Bronchial epithelial cell (primary cell): ENCODE results near the gene MAP7. TPM values are rescaled to one million over a fixed set of nuclear protein-coding genes. Genes with fewer than 3 reads are reported as not detected.
A peak's percentile ranks its signal among the peaks of the same experiment; 100 is the strongest.

ENCODE experiments used
- DNase-seq: peaks from one replicate; pipeline ENCODE4 v3.0.0-alpha.2; 2010; ENCODE audit warnings: low read depth
- FAIRE-seq: peaks from 2 replicates; lab custom pipeline; 2011; peaks lifted over from hg19 to GRCh38; lab: Jason Lieb, UNC
- H3K27me3 ChIP-seq: 2 replicates; pipeline ENCODE4 v1.5.1; 2011; ENCODE audit warnings: low read length; ENCODE audit not compliant: control insufficient read depth, insufficient read depth
- H3K36me3 ChIP-seq: 2 replicates; pipeline ENCODE4 v1.5.1; 2011; ENCODE audit warnings: low read length; ENCODE audit not compliant: control insufficient read depth, insufficient read depth
- H3K4me3 ChIP-seq: 2 replicates; pipeline ENCODE4 v1.5.1; 2011; ENCODE audit warnings: mild to moderate bottlenecking, low read depth, low read length, control low read depth
- CTCF ChIP-seq: IDR thresholded peaks from 2 replicates; pipeline ENCODE4 v1.5.1; 2011; ENCODE audit warnings: mild to moderate bottlenecking, moderate library complexity, low read length, control low read depth, inconsistent platforms; ENCODE audit not compliant: insufficient read depth, severe bottlenecking
- total RNA-seq: library from RNA; depleted of rRNA; stranded (reverse); fragments of >200 nt; gene quantifications from 2 replicates; pipeline ENCODE4 v1.2.1, GENCODE V29; 2014

The MAP7 gene
- total RNA-seq, 1 donor from 2014 or later = 30.8 TPM

GRCh38 chr6:136550045-136550329, 235 bp downstream of the MAP7 start:
- DNase-seq = no peak
- FAIRE-seq = no peak
- Histone ChIP-seq H3K4me3 (peak overlapping the region; percentile 63), H3K27me3 (no peaks in the 10 kb centered on the region), H3K36me3 (no peaks in the 10 kb centered on the region)
- no peak for TF ChIP-seq CTCF

GRCh38 chr6:136549300-136550044, 750 bp downstream of the MAP7 start:
- no peaks in the 10 kb centered on the region for H3K27me3 ChIP-seq
- no peak for FAIRE-seq
- peak; percentile 44 for DNase-seq

GRCh38 chr6:136548582-136549299, 1.5 kb downstream of the MAP7 start:
- no peaks in the 10 kb centered on the region for H3K27me3 ChIP-seq
- H3K36me3 ChIP-seq = no peaks in the 10 kb centered on the region
- FAIRE-seq (no peak), DNase-seq (peak; percentile 33)
- TF ChIP-seq CTCF = no peak
- H3K4me3 ChIP-seq = peak overlapping the region; percentile 63

More at GRCh38 chr6:136549300-136550044, 750 bp downstream of the MAP7 start:
- no peak for TF ChIP-seq CTCF
- H3K4me3 ChIP-seq = peak overlapping the region; percentile 63
- H3K36me3 ChIP-seq = no peaks in the 10 kb centered on the region

- H3K36me3 ChIP-seq = no peaks in the 10 kb centered on the region
- H3K27me3 ChIP-seq = no peaks in the 10 kb centered on the region
- no peak overlapping the region for H3K4me3 ChIP-seq
- DNase-seq (no peak), FAIRE-seq (no peak)
- TF ChIP-seq CTCF = no peak
These were observed 2.4 kb downstream of the MAP7 start for GRCh38 chr6:136547871-136548270.

GRCh38 chr6:136547336-136547735, 2.9 kb downstream of the MAP7 start:
- H3K27me3 ChIP-seq = no peaks in the 10 kb centered on the region
- no peaks in the 10 kb centered on the region for H3K36me3 ChIP-seq
- H3K4me3 ChIP-seq = no peak overlapping the region
- FAIRE-seq = no peak
- TF ChIP-seq CTCF = peak; percentile 56
- peak; percentile 62 for DNase-seq
